DOHH2 (cell line): ENCODE measurements around the gene ADAMTS16.

Experiments used
- H3F3A ChIP-seq: fragments of 200-600 bp; sonication (generic), shearing (Covaris generic); 2 replicates; pipeline ENCODE4 v1.6.0; 2016; ENCODE audit warnings: antibody characterized with exemption, mild to moderate bottlenecking; ENCODE audit not compliant: control insufficient read depth, insufficient read depth
- H3K27ac ChIP-seq: fragments of 200-600 bp; sonication (generic); 2 replicates; pipeline ENCODE4 v1.5.1; 2014; ENCODE audit warnings: low read depth, mild to moderate bottlenecking, low read length, moderate library complexity
- H3K27me3 ChIP-seq: fragments of 200-600 bp; sonication (generic); 2 replicates; pipeline ENCODE4 v1.6.1; 2014; ENCODE audit warnings: mild to moderate bottlenecking, low read length, mixed read lengths; ENCODE audit not compliant: control insufficient read depth
- H3K36me3 ChIP-seq: fragments of 200-600 bp; sonication (generic); 2 replicates; pipeline ENCODE4 v1.6.1; 2014; ENCODE audit warnings: mild to moderate bottlenecking, low read length, moderate library complexity, mixed read lengths; ENCODE audit not compliant: control insufficient read depth
- H3K4me1 ChIP-seq: fragments of 200-600 bp; sonication (generic); 2 replicates; pipeline ENCODE4 v1.6.1; 2014; ENCODE audit warnings: mild to moderate bottlenecking, low read length, mixed read lengths; ENCODE audit not compliant: control insufficient read depth
- H3K4me2 ChIP-seq: fragments of 200-600 bp; sonication (generic); 2 replicates; pipeline ENCODE4 v1.6.0; 2014; ENCODE audit warnings: mild to moderate bottlenecking, low read length, moderate library complexity
- H3K4me3 ChIP-seq: fragments of 200-600 bp; sonication (generic); 2 replicates; pipeline ENCODE4 v1.5.1; 2014; ENCODE audit warnings: mild to moderate bottlenecking, low read length, mixed read lengths
- H3K79me2 ChIP-seq: fragments of 200-600 bp; sonication (generic); 2 replicates; pipeline ENCODE4 v1.6.1; 2014; ENCODE audit warnings: mild to moderate bottlenecking, low read length, mixed read lengths; ENCODE audit not compliant: control insufficient read depth
- H3K9me2 ChIP-seq: fragments of 200-600 bp; sonication (generic); replicated peaks from 2 replicates; pipeline ENCODE4 v1.6.1; 2014; ENCODE audit warnings: mild to moderate bottlenecking, low read length, mixed read lengths; ENCODE audit not compliant: control insufficient read depth
- H3K9me3 ChIP-seq: fragments of 200-600 bp; sonication (generic); 2 replicates; pipeline ENCODE4 v1.6.1; 2014; ENCODE audit warnings: antibody characterized with exemption, low read length, mixed read lengths; ENCODE audit not compliant: control insufficient read depth, insufficient read depth
- H4K20me1 ChIP-seq: fragments of 200-600 bp; sonication (generic); 2 replicates; pipeline ENCODE4 v1.6.0; 2014; ENCODE audit warnings: low read depth, mild to moderate bottlenecking, antibody characterized with exemption, low read length, moderate library complexity; ENCODE audit not compliant: control insufficient read depth, insufficient read depth
- CTCF ChIP-seq: fragments of 200-600 bp; sonication (generic); IDR thresholded peaks from one replicate; pipeline ENCODE4 v1.5.1; 2014; ENCODE audit warnings: antibody characterized with exemption, mild to moderate bottlenecking, low read depth, low read length; ENCODE audit not compliant: poor library complexity, severe bottlenecking
- EZH2phosphoT487 ChIP-seq: fragments of 200-600 bp; sonication (generic); IDR thresholded peaks from 2 replicates; pipeline ENCODE4 v1.6.1; 2017; ENCODE audit warnings: borderline replicate concordance, mild to moderate bottlenecking, antibody characterized with exemption, low read length, moderate library complexity, mixed read lengths

Gene ADAMTS16

GRCh38 chr5:5202321-5202720, 62.2 kb downstream of the ADAMTS16 start:
- TF ChIP-seq CTCF, result no peak
- TF ChIP-seq EZH2phosphoT487, result no peak
- Histone ChIP-seq H3K9me2 (no peaks in the 10 kb centered on the region), H3K27ac (no peak overlapping the region), H3K36me3 (no peaks in the 10 kb centered on the region), H4K20me1 (no peaks in the 10 kb centered on the region), H3K9me3 (no peaks in the 10 kb centered on the region), H3K4me1 (no peaks in the 10 kb centered on the region), H3K79me2 (no peaks in the 10 kb centered on the region), H3K27me3 (no peaks in the 10 kb centered on the region), H3F3A (no peaks in the 10 kb centered on the region), H3K4me2 (no peak overlapping the region), H3K4me3 (no peak overlapping the region)

DNA sequence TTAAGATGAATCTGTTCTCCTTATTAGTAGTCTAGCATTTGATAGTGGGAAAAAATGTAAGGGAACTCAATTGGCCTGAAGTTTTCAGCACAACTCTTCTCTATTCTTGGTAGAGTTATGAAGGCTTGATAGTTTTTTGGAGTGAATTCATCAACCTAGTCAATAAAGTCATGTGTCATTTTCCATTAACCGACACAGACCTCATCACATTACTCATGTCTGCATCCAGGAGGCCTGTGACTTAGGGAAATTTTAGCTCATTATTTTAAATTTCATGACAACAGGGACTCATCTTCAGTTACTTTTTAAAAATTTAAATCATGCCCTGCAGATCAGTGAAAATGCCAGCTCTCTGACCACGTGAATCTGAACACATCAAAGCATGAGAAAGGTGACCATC, 63.3 kb downstream of the ADAMTS16 start:
- no peaks in the 10 kb centered on the region for H3F3A ChIP-seq
- no peaks in the 10 kb centered on the region for H3K79me2 ChIP-seq
- no peaks in the 10 kb centered on the region for H3K27me3 ChIP-seq
- H4K20me1 ChIP-seq, result no peaks in the 10 kb centered on the region
- no peaks in the 10 kb centered on the region for H3K4me1 ChIP-seq
- no peaks in the 10 kb centered on the region for H3K9me2 ChIP-seq
- no peaks in the 10 kb centered on the region for H3K36me3 ChIP-seq
- no peak overlapping the region for H3K4me3 ChIP-seq
- H3K4me2 ChIP-seq, result no peak overlapping the region
- no peak overlapping the region for H3K27ac ChIP-seq
- H3K9me3 ChIP-seq, result no peaks in the 10 kb centered on the region
- TF ChIP-seq EZH2phosphoT487 (no peak), CTCF (no peak)

DNA sequence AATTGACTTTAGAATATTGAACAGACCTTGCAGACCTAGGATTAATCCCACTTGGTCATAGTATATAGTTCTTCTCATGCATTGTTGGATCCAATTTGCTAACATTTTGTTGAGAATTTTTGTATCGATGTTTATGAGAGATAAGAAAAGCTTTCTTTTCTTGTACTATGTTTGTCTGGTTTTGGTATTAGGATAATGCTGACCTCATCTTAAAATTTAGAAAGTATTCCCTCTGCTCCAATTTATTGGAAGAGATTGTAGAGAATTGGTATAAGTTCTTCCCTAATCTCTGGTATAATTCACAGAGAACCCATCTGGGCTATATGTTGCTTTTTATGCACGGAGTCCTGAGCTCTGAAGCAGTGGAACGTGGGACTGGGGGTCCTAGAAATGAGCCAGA, 67.7 kb downstream of the ADAMTS16 start:
- Histone ChIP-seq H3K4me2 (no peak overlapping the region), H3K27ac (no peak overlapping the region), H3K79me2 (no peaks in the 10 kb centered on the region), H3K9me2 (no peaks in the 10 kb centered on the region), H4K20me1 (no peaks in the 10 kb centered on the region), H3K27me3 (no peaks in the 10 kb centered on the region), H3K4me3 (no peak overlapping the region), H3K36me3 (no peaks in the 10 kb centered on the region), H3K4me1 (no peaks in the 10 kb centered on the region), H3F3A (no peaks in the 10 kb centered on the region), H3K9me3 (no peaks in the 10 kb centered on the region)
- TF ChIP-seq EZH2phosphoT487 (no peak), CTCF (no peak)

DNA sequence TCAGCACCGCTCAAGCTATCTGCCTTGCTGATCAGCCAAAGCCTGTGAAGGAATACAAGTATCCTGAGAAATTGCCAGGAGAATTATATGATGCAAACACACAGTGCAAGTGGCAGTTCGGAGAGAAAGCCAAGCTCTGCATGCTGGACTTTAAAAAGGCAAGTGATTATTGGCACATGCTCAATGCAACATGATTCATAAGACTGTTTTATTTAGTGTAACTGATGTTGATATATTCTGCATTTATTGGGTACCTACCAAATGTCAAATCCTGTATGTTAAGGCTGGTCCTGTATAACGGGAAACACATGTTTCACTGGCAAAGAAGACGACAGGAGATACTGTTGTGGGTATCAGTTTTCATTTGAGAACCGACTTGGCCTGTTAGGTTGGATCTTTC, 69.0 kb downstream of the ADAMTS16 start:
- Histone ChIP-seq H3K4me1 (no peaks in the 10 kb centered on the region), H3K79me2 (no peaks in the 10 kb centered on the region), H3K4me2 (no peak overlapping the region), H3K9me2 (no peaks in the 10 kb centered on the region), H3K4me3 (no peak overlapping the region), H4K20me1 (no peaks in the 10 kb centered on the region), H3F3A (no peaks in the 10 kb centered on the region), H3K27ac (no peak overlapping the region), H3K27me3 (no peaks in the 10 kb centered on the region), H3K36me3 (no peaks in the 10 kb centered on the region), H3K9me3 (no peaks in the 10 kb centered on the region)
- TF ChIP-seq EZH2phosphoT487, result no peak
- no peak for TF ChIP-seq CTCF
